Naive thymus-derived CD4-positive, alpha-beta T cell (primary cell): ENCODE results near the gene SHC1. TPM values are rescaled to one million over a fixed set of nuclear protein-coding genes. Genes with fewer than 3 reads are reported as not detected.
A peak's percentile ranks its signal among the peaks of the same experiment; 100 is the strongest.

ENCODE experiments used
- ATAC-seq: fragments of 150-1000 bp; cut with Tn5 transposase; 2 replicates; pipeline ENCODE4 v1.10.0; 2021; ENCODE audit warnings: mild to moderate bottlenecking, moderate library complexity
- CTCF ChIA-PET: fragments of 350-600 bp; sonication (Branson Sonifier 250); formaldehyde crosslinking; loops from one replicate; lab custom pipeline; 2021; ENCODE audit warnings: antibody characterized with exemption; lab: Charles Lee
- POLR2A ChIA-PET: fragments of 350-600 bp; sonication (Branson Sonifier 250); formaldehyde crosslinking; loops from one replicate; lab custom pipeline; 2021; ENCODE audit warnings: antibody characterized with exemption, inconsistent platforms; lab: Charles Lee
- DNase-seq, 9 donors: peaks; one replicate each; pipeline versions ENCODE4 v3.0.0 to v3.0.0-alpha.2; 2020 to 2022; ENCODE audit warnings: mixed read lengths in 1 of 9
- H3K27ac ChIP-seq: one replicate; pipeline ENCODE4 v1.7.0; 2013; ENCODE audit warnings: mild to moderate bottlenecking, low read depth, low read length, moderate library complexity
- H3K27me3 ChIP-seq, 2 donors: one replicate each; pipeline ENCODE4 v1.7.0; 2013; ENCODE audit warnings: low read length in 2 of 2, mild to moderate bottlenecking in 2 of 2, moderate library complexity in 2 of 2; ENCODE audit not compliant: control insufficient read depth in 2 of 2, insufficient read depth in 2 of 2
- H3K36me3 ChIP-seq, 3 experiments: 1 replicate in 2 of 3; 2 replicates in 1 of 3; pipeline ENCODE4 v1.7.0; 2013; ENCODE audit warnings: low read length in 3 of 3, mild to moderate bottlenecking in 3 of 3, moderate library complexity in 1 of 3; ENCODE audit not compliant: insufficient read depth in 3 of 3, control insufficient read depth in 2 of 3
- H3K4me1 ChIP-seq, 2 donors: one replicate each; pipeline ENCODE4 v1.7.0; 2013; ENCODE audit warnings: low read length in 2 of 2, mild to moderate bottlenecking in 2 of 2, moderate library complexity in 1 of 2; ENCODE audit not compliant: control insufficient read depth in 2 of 2, insufficient read depth in 2 of 2
- H3K4me3 ChIP-seq: 2 replicates; pipeline ENCODE4 v1.7.0; 2013; ENCODE audit warnings: mild to moderate bottlenecking, low read length
- H3K9me3 ChIP-seq, 3 experiments: 1 replicate in 2 of 3; 2 replicates in 1 of 3; pipeline ENCODE4 v1.7.0; 2013; ENCODE audit warnings: low read length in 3 of 3; ENCODE audit not compliant: control insufficient read depth in 2 of 3
- H3K27ac Mint-ChIP-seq, 9 donors: one replicate each; pipeline ENCODE4 v1.8.0; 2020 to 2022; ENCODE audit warnings: mixed read lengths in 9 of 9, mild to moderate bottlenecking in 8 of 9, moderate library complexity in 5 of 9, inconsistent platforms in 2 of 9
- H3K27me3 Mint-ChIP-seq, 5 donors: one replicate each; pipeline ENCODE4 v1.8.0; 2021 to 2022; ENCODE audit warnings: mixed read lengths in 5 of 5, mild to moderate bottlenecking in 1 of 5
- H3K36me3 Mint-ChIP-seq, 5 donors: one replicate each; pipeline ENCODE4 v1.8.0; 2020 to 2022; ENCODE audit warnings: mixed read lengths in 5 of 5, mild to moderate bottlenecking in 3 of 5, inconsistent platforms in 1 of 5
- H3K4me1 Mint-ChIP-seq, 7 donors: one replicate each; pipeline ENCODE4 v1.8.0; 2020 to 2022; ENCODE audit warnings: mixed read lengths in 7 of 7, mild to moderate bottlenecking in 3 of 7, inconsistent platforms in 1 of 7
- H3K4me3 Mint-ChIP-seq, 10 donors: one replicate each; pipeline ENCODE4 v1.8.0; 2020 to 2022; ENCODE audit warnings: mild to moderate bottlenecking in 10 of 10, mixed read lengths in 10 of 10, moderate library complexity in 6 of 10, inconsistent platforms in 2 of 10
- H3K9me3 Mint-ChIP-seq, 11 donors: one replicate each; pipeline ENCODE4 v1.8.0; 2020 to 2022; ENCODE audit warnings: mixed read lengths in 11 of 11, mild to moderate bottlenecking in 4 of 11, inconsistent platforms in 1 of 11, moderate library complexity in 1 of 11
- intact Hi-C, 2 donors: fragments of 100-400 bp; cut with micrococcal nuclease; formaldehyde crosslinking; loops; one replicate each; pipeline ENCODE4 v1.15.1; 2023
- polyA plus RNA-seq, 2 donors: library from polyadenylated mRNA; unstranded; fragments of 300-500 nt; fragmentation: Illumina TruSeq; gene quantifications; one replicate each; pipeline ENCODE4 v1.2.3, GENCODE V29; 2021
- total RNA-seq, 6 experiments: library from RNA in 5 of 6; stranded (reverse) in 5 of 6; gene quantifications; 1 replicate in 5 of 6; 2 replicates in 1 of 6; pipeline ENCODE4 v1.2.3 and lab custom pipeline; 2021 to 2026

Gene SHC1
- total and polyA plus RNA-seq, 7 experiments from 2014 or later, result 29.6 to 76.9 (median 73.2) TPM

DNA sequence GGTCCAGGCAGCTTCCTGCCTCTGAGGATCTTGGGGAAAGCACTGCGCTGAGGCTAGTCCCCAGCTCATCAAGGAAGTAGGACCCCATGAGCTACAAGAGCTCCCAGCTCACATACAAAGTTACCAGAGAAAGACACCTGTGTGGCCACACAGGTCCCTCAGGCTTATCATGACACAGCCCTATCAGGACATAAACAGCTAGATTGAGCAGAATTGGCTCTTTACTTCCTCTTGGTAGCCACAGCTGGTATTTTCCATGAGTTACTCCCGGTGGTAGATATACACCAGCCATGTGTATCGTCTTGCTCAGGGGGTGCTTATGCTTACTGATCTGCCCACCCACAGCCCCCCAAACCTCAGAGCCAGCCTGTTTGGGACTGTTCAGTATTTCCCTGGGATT is 24.0 kb upstream of the SHC1 start:
- Mint-ChIP-seq H3K27me3 (no peaks in the 10 kb centered on the region), H3K4me1 (peaks cover 13 to 32% (median 28%) of the 10 kb centered on the region in 7 donors), H3K9me3 (no peaks in the 10 kb centered on the region), H3K4me3 (no peak overlapping the region), H3K36me3 (peaks cover 0 to 9% (median 2%) of the 10 kb centered on the region in 5 donors), H3K27ac (peak overlapping the region in 2 of 9 donors; percentile 6 to 16)
- H3K9me3 ChIP-seq, result no peaks in the 10 kb centered on the region
- H3K36me3 ChIP-seq, result peaks cover 0 to 15% (median 3%) of the 10 kb centered on the region in 3 experiments
- H3K4me3 ChIP-seq, result no peak overlapping the region
- H3K27me3 ChIP-seq, result no peaks in the 10 kb centered on the region
- POLR2A ChIA-PET, result interaction anchor here (0.7 to 18.2 kb wide), 11 partner anchors 10 to 58 kb away, joined by 3 to 270 read pairs (median 4); partner anchors contain the start of genes CKS1B, FLAD1, PMVK and PYGO2
- CTCF ChIA-PET, result interaction anchor here (1.4 to 17.9 kb wide), 5 partner anchors 12 to 63 kb away, joined by 4 to 291 read pairs (median 5); partner anchors contain the start of genes FLAD1 and PBXIP1
- no peak overlapping the region for H3K27ac ChIP-seq
- peaks cover 3 to 11% of the 10 kb centered on the region in 2 donors for H3K4me1 ChIP-seq
- DNase-seq (no peak), ATAC-seq (no peak)
- intact Hi-C loops, result no loop called here

DNA sequence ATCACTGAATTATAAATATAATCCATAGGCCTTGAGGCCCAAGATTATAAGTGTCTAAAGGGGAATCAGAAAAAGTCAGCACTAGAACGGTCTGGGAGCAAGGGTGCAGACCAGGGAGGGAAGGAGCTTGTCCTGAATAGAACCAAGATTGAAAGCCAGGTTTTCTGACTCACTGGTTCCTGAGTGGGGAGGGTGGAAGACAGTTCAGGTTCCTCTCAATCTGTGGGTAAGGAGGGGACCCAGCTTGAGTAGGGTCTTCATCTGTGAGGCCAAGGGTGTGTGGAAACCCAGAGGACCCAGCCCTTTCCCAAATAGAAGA is 23.7 kb upstream of the SHC1 start:
- intact Hi-C loops, result no loop called here
- no peaks in the 10 kb centered on the region for H3K9me3 Mint-ChIP-seq
- no peaks in the 10 kb centered on the region for H3K27me3 Mint-ChIP-seq
- H3K36me3 Mint-ChIP-seq, result peaks cover 0 to 12% (median 2%) of the 10 kb centered on the region in 5 donors
- ATAC-seq, result no peak
- ChIA-PET CTCF (interaction anchor here (1.0 to 17.9 kb wide), 7 partner anchors 11 to 63 kb away, joined by 3 to 291 read pairs (median 5); partner anchors contain the start of genes FLAD1, PBXIP1 and PMVK), POLR2A (interaction anchor here (0.7 to 18.2 kb wide), 11 partner anchors 10 to 58 kb away, joined by 3 to 270 read pairs (median 4); partner anchors contain the start of genes CKS1B, FLAD1, PMVK and PYGO2)
- Histone ChIP-seq H3K9me3 (no peaks in the 10 kb centered on the region), H3K4me1 (peaks cover 3 to 13% of the 10 kb centered on the region in 2 donors), H3K36me3 (peaks cover 0 to 19% (median 3%) of the 10 kb centered on the region in 3 experiments), H3K4me3 (no peak overlapping the region), H3K27me3 (no peaks in the 10 kb centered on the region), H3K27ac (no peak overlapping the region)
- no peak for DNase-seq
- H3K4me3 Mint-ChIP-seq, result no peak overlapping the region
- no peak overlapping the region for H3K27ac Mint-ChIP-seq
- H3K4me1 Mint-ChIP-seq, result peaks cover 16 to 34% (median 31%) of the 10 kb centered on the region in 7 donors

DNA sequence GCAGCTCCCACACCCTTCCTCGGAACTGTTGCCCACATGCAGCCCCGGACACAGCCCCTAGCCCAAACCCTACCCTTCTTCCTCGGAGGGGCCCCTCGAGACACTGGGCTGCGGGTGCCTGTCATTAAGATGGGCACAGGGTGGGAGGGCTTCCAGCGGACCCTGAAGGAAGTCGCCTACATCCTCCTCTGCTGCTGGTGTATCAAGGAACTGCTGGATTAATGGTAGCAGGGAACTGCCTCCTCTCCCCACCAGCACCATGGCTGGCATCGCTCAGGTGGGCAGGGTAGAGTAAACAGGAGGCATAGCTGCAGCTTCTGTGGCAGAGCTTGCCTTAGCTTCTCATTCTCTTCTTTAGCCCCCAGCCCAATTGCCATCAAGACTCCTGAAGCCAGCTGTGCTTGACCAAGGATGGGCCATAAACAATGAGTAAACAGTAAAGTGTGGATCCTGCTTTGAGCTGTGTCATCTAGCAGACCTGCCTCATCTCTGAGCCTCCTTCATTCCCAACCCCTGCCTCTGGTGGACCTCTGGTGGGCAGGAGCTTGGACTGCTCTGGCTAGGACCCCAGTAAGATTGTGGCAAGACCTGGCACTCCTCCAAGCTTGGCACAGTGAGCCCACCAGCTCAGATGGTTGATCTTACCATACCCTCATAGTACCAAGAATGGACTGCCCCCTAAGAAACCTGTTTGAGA is 23.2 kb upstream of the SHC1 start, which contains the start of gene LENEP:
Gene LENEP (plus strand): TSS at position 15 of the 697 bp plus-strand sequence. CDS start 22 bp downstream, at position 37.
- H3K4me1 ChIP-seq, result peaks cover 4 to 13% of the 10 kb centered on the region in 2 donors
- H3K9me3 ChIP-seq, result no peaks in the 10 kb centered on the region
- Mint-ChIP-seq H3K27ac (no peak within 1 kb of the TSS), H3K9me3 (no peaks in the 10 kb centered on the region), H3K36me3 (peaks cover 0 to 17% (median 5%) of the 10 kb centered on the region in 5 donors), H3K27me3 (no peaks in the 10 kb centered on the region), H3K4me1 (peaks cover 16 to 34% (median 32%) of the 10 kb centered on the region in 7 donors), H3K4me3 (no peak within 1 kb of the TSS)
- no peak within 1 kb of the TSS for H3K4me3 ChIP-seq
- ATAC-seq (no peak), DNase-seq (no peak)
- peaks cover under 1 to 24% (median 3%) of the 10 kb centered on the region in 3 experiments for H3K36me3 ChIP-seq
- H3K27ac ChIP-seq, result no peak within 1 kb of the TSS
- H3K27me3 ChIP-seq, result no peaks in the 10 kb centered on the region
- ChIA-PET CTCF (interaction anchor here (1.0 to 17.9 kb wide), 7 partner anchors 11 to 64 kb away, joined by 3 to 291 read pairs (median 5); partner anchors contain the start of genes FLAD1, PBXIP1 and PMVK), POLR2A (interaction anchor here (0.7 to 18.2 kb wide), 13 partner anchors 8 to 57 kb away, joined by 3 to 270 read pairs (median 4); partner anchors contain the start of genes CKS1B, FLAD1, PMVK and PYGO2)
- intact Hi-C loops, result no loop called here

- Mint-ChIP-seq H3K36me3 (peaks cover 0 to 20% (median 7%) of the 10 kb centered on the region in 5 donors), H3K4me3 (no peak overlapping the region), H3K27me3 (no peaks in the 10 kb centered on the region), H3K4me1 (peaks cover 16 to 35% (median 28%) of the 10 kb centered on the region in 7 donors), H3K27ac (no peak overlapping the region), H3K9me3 (no peaks in the 10 kb centered on the region)
- intact Hi-C loops, result no loop called here
- DNase-seq (no peak), ATAC-seq (no peak)
- CTCF ChIA-PET, result interaction anchor here (1.0 to 17.9 kb wide), 5 partner anchors 14 to 57 kb away, joined by 3 to 291 read pairs (median 5); partner anchors contain the start of gene PMVK
- Histone ChIP-seq H3K9me3 (no peaks in the 10 kb centered on the region), H3K27ac (no peak overlapping the region), H3K27me3 (no peaks in the 10 kb centered on the region), H3K4me3 (no peak overlapping the region), H3K4me1 (peaks cover 5 to 8% of the 10 kb centered on the region in 2 donors), H3K36me3 (peaks cover 3 to 32% (median 10%) of the 10 kb centered on the region in 3 experiments)
- POLR2A ChIA-PET, result interaction anchor here (0.6 to 18.2 kb wide), 7 partner anchors 8 to 56 kb away, joined by 3 to 270 read pairs (median 5); partner anchors contain the start of gene FLAD1
These were observed 22.4 kb upstream of the SHC1 start for GRCh38 chr1:154992721-154993571.

DNA sequence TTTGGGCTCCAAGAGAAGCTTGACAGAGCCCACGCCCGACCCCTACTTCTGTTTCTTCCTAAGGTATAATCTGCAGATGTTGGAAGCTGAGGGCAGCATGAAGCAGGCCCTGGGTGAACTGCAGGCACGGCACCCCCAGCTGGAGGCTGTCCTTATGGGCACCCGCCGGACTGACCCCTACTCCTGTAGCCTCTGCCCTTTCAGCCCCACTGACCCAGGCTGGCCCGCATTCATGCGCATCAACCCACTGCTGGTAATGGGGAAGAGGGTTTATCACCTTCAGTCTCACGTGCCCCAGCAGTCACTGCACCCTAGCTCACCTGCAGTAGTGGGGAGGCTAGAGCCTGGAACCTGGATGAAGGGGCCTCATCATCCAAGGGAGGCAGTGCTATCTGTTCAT is 19.7 kb upstream of the SHC1 start:
- peaks cover 12 to 24% (median 18%) of the 10 kb centered on the region in 7 donors for H3K4me1 Mint-ChIP-seq
- ChIA-PET CTCF (interaction anchor here (0.6 to 17.9 kb wide), 3 partner anchors 24 to 587 kb away, joined by 3 to 291 read pairs (median 3); no protein-coding TSS in a partner anchor), POLR2A (interaction anchor here (0.8 to 1.1 kb wide), 2 partner anchors 29 to 34 kb away, joined by 3 to 4 read pairs; partner anchors contain the start of genes PBXIP1 and PYGO2)
- Histone ChIP-seq H3K4me3 (no peak overlapping the region), H3K36me3 (peaks cover 3 to 44% (median 10%) of the 10 kb centered on the region in 3 experiments), H3K27me3 (no peaks in the 10 kb centered on the region), H3K4me1 (peaks cover 5 to 8% of the 10 kb centered on the region in 2 donors), H3K9me3 (no peaks in the 10 kb centered on the region), H3K27ac (no peak overlapping the region)
- intact Hi-C loops, result no loop called here
- H3K36me3 Mint-ChIP-seq, result peaks cover 0 to 20% (median 10%) of the 10 kb centered on the region in 5 donors
- no peak for DNase-seq
- H3K4me3 Mint-ChIP-seq, result no peak overlapping the region
- H3K27ac Mint-ChIP-seq, result no peak overlapping the region
- no peak for ATAC-seq
- no peaks in the 10 kb centered on the region for H3K9me3 Mint-ChIP-seq
- no peaks in the 10 kb centered on the region for H3K27me3 Mint-ChIP-seq
